A549 (cell line): ENCODE measurements around the gene GK2.

Source experiments
- CEBPB ChIP-seq, 2 experiments: fragments of >200 bp in 1 of 2; sonication (Bioruptor Twin) in 1 of 2; formaldehyde crosslinking in 1 of 2; IDR thresholded peaks; 2 replicates each; pipeline ENCODE4 v1.6.1; 2012 to 2016
- ESRRA ChIP-seq: fragments of 150-350 bp; IDR thresholded peaks from 2 replicates; pipeline ENCODE4 v1.6.1; 2014; ENCODE audit warnings: mild to moderate bottlenecking, low read length, borderline replicate concordance
- KDM5A ChIP-seq: fragments of 200-600 bp; sonication (generic); IDR thresholded peaks from 2 replicates; pipeline ENCODE4 v1.6.1; 2016; ENCODE audit warnings: antibody characterized with exemption, mild to moderate bottlenecking
- MAZ ChIP-seq: fragments of 150-350 bp; IDR thresholded peaks from 2 replicates; pipeline ENCODE4 v1.6.1; 2014; ENCODE audit warnings: antibody characterized with exemption, low read depth, low read length, borderline replicate concordance
- NR3C1 ChIP-seq: fragments of >200 bp; sonication (Bioruptor Twin); formaldehyde crosslinking; IDR thresholded peaks from 3 replicates; pipeline ENCODE4 v1.6.1; 2017
- POLR2A ChIP-seq: IDR thresholded peaks from 2 replicates; pipeline ENCODE4 v1.6.1; 2012; ENCODE audit warnings: mild to moderate bottlenecking, low read length
- ZSCAN20 ChIP-seq: fragments of 250-450 bp; sonication (Bioruptor Pico); IDR thresholded peaks from 2 replicates; pipeline ENCODE4 v1.8.0; 2022; ENCODE audit warnings: mild to moderate bottlenecking, moderate library complexity
- TF ChIP-seq, protein P1 (sequence below): fragments of >200 bp; sonication (Bioruptor Twin); formaldehyde crosslinking; IDR thresholded peaks from 3 replicates; pipeline ENCODE4 v1.5.1; 2016
- TF ChIP-seq, protein P2 (sequence below): IDR thresholded peaks from 2 replicates; pipeline ENCODE4 v1.6.1; 2012; ENCODE audit warnings: low read depth, borderline replicate concordance
- TF ChIP-seq, protein P3 (sequence below): fragments of >200 bp; sonication (Bioruptor Twin); formaldehyde crosslinking; IDR thresholded peaks from 3 replicates; pipeline ENCODE4 v1.6.1; 2016

DNA sequence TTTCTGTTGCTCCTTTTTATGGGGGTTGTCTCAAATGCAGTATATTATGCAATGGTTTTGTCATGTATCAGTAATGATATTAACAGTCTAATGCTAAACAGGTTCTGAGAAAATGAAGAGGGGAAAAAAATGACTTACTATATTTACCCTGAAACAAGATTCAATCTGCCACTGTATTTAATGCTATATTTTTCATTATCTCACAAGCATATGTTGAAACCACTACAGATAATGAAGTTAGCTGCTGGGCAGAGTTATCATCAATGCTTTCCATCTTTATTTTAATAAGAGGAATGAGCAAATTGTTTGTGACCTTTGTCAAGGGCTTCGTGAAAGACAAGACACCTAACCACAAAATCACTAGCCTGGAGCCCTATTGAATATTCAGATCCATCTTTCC lies 49.6 kb downstream of the GK2 start:
- TF ChIP-seq, protein P1, sequence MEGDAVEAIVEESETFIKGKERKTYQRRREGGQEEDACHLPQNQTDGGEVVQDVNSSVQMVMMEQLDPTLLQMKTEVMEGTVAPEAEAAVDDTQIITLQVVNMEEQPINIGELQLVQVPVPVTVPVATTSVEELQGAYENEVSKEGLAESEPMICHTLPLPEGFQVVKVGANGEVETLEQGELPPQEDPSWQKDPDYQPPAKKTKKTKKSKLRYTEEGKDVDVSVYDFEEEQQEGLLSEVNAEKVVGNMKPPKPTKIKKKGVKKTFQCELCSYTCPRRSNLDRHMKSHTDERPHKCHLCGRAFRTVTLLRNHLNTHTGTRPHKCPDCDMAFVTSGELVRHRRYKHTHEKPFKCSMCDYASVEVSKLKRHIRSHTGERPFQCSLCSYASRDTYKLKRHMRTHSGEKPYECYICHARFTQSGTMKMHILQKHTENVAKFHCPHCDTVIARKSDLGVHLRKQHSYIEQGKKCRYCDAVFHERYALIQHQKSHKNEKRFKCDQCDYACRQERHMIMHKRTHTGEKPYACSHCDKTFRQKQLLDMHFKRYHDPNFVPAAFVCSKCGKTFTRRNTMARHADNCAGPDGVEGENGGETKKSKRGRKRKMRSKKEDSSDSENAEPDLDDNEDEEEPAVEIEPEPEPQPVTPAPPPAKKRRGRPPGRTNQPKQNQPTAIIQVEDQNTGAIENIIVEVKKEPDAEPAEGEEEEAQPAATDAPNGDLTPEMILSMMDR = no peak
- TF ChIP-seq CEBPB (IDR thresholded peaks at IDR 0.05) = no peak
- TF ChIP-seq NR3C1 = no peak
- TF ChIP-seq KDM5A = no peak
- TF ChIP-seq, protein P2, sequence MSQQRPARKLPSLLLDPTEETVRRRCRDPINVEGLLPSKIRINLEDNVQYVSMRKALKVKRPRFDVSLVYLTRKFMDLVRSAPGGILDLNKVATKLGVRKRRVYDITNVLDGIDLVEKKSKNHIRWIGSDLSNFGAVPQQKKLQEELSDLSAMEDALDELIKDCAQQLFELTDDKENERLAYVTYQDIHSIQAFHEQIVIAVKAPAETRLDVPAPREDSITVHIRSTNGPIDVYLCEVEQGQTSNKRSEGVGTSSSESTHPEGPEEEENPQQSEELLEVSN = no peak
- no peak for TF ChIP-seq ZSCAN20
- TF ChIP-seq ESRRA = no peak
- TF ChIP-seq MAZ = no peak
- TF ChIP-seq, protein P3, sequence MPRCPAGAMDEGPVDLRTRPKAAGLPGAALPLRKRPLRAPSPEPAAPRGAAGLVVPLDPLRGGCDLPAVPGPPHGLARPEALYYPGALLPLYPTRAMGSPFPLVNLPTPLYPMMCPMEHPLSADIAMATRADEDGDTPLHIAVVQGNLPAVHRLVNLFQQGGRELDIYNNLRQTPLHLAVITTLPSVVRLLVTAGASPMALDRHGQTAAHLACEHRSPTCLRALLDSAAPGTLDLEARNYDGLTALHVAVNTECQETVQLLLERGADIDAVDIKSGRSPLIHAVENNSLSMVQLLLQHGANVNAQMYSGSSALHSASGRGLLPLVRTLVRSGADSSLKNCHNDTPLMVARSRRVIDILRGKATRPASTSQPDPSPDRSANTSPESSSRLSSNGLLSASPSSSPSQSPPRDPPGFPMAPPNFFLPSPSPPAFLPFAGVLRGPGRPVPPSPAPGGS = no peak
- TF ChIP-seq POLR2A = no peak
